Left lung (tissue), 10 donors: ENCODE results near the gene CCHCR1. TPM values are rescaled to one million over a fixed set of nuclear protein-coding genes. Genes with fewer than 3 reads are reported as not detected.

Source experiments
- ATAC-seq: fragments of 200-7000 bp; cut with Tn5 transposase; one replicate; pipeline ENCODE4 v1.9.1; 2020; ENCODE audit warnings: moderate library complexity
- DNase-seq, 4 donors: peaks; one replicate each; pipeline ENCODE4 v3.0.0-alpha.2; 2013 to 2020
- H3K27ac ChIP-seq, 2 donors: fragments of 200-600 bp; sonication (generic) in 1 of 2; one replicate each; pipeline versions ENCODE4 v1.5.0 to v1.8.0; 2020 to 2021
- H3K27me3 ChIP-seq, 2 donors: fragments of 200-600 bp; sonication (generic) in 1 of 2; one replicate each; pipeline versions ENCODE4 v1.5.0 to v1.8.0; 2020 to 2021
- H3K36me3 ChIP-seq, 2 donors: fragments of 200-600 bp; sonication (generic) in 1 of 2; one replicate each; pipeline versions ENCODE4 v1.5.0 to v1.8.0; 2020 to 2021
- H3K4me1 ChIP-seq, 2 donors: fragments of 200-600 bp; one replicate each; pipeline ENCODE4 v1.8.0; 2021
- H3K4me3 ChIP-seq, 2 donors: fragments of 200-600 bp; sonication (generic) in 1 of 2; one replicate each; pipeline versions ENCODE4 v1.5.0 to v1.8.0; 2020 to 2021; ENCODE audit warnings: mild to moderate bottlenecking in 1 of 2
- H3K9me3 ChIP-seq, 2 donors: fragments of 200-600 bp; sonication (generic) in 1 of 2; one replicate each; pipeline versions ENCODE4 v1.5.0 to v1.8.0; 2020 to 2021
- intact Hi-C, 2 donors: fragments of 100-400 bp; cut with DNase I; formaldehyde crosslinking; loops; one replicate each; pipeline versions ENCODE4 v1.11.2 to v1.14.2; 2022
- polyA plus RNA-seq, 6 donors: library from polyadenylated mRNA; unstranded; fragments of 120-200 nt; gene quantifications; one replicate each; pipeline ENCODE4 v1.2.1, GENCODE V29; 2013; ENCODE audit not compliant: insufficient read length in 6 of 6
- total RNA-seq, 2 donors: library from RNA; stranded (reverse); fragmentation: NEBNext Ultra II Directional; extraction: Animal tissue kit (Norgen Biotek cat#: 25700); gene quantifications; one replicate each; pipeline ENCODE4 v1.2.1, GENCODE V29; 2021
- TF ChIP-seq, protein P1 (sequence below), 2 donors: fragments of 200-600 bp; sonication (generic) in 1 of 2; IDR thresholded peaks; one replicate each; pipeline versions ENCODE4 v1.5.0 to v1.8.0; 2021; ENCODE audit warnings: antibody characterized with exemption in 2 of 2
- donor health status: DM: no; HTN: yes; CAD: no.
- donor health status: DM: no; HTN: no; CAD: no.

CCHCR1 gene
- total and polyA plus RNA-seq, 8 donors: 18.9 to 38.8 (median 35.1) TPM

DNA sequence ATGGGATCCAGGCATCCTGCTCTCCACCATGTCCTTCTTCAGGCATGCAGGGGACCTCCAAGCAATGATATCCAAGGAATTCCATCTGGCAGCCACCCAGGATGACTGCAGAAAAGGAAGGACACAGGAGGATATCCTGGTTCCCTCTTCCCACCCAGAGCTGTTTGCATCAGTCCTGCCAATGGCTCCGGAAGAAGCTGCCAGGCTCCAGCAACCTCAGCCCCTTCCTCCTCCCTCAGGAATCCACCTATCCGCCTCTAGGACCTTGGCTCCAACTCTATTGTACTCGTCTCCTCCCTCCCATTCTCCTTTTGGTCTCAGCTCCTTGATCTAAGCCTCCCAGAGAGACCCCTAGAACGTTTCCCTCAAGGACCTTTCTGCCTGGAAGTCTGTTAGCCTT lies 18.0 kb downstream of the CCHCR1 start:
- no peaks in the 10 kb centered on the region for H3K9me3 ChIP-seq
- H3K36me3 ChIP-seq: peaks cover 0 to 20% of the 10 kb centered on the region in 2 donors
- no peaks in the 10 kb centered on the region for H3K27me3 ChIP-seq
- no peak for ATAC-seq
- H3K27ac ChIP-seq: no peak overlapping the region
- TF ChIP-seq, protein P1, sequence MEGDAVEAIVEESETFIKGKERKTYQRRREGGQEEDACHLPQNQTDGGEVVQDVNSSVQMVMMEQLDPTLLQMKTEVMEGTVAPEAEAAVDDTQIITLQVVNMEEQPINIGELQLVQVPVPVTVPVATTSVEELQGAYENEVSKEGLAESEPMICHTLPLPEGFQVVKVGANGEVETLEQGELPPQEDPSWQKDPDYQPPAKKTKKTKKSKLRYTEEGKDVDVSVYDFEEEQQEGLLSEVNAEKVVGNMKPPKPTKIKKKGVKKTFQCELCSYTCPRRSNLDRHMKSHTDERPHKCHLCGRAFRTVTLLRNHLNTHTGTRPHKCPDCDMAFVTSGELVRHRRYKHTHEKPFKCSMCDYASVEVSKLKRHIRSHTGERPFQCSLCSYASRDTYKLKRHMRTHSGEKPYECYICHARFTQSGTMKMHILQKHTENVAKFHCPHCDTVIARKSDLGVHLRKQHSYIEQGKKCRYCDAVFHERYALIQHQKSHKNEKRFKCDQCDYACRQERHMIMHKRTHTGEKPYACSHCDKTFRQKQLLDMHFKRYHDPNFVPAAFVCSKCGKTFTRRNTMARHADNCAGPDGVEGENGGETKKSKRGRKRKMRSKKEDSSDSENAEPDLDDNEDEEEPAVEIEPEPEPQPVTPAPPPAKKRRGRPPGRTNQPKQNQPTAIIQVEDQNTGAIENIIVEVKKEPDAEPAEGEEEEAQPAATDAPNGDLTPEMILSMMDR (IDR thresholded peaks at IDR 0.05): no peak
- peaks cover 0 to 5% of the 10 kb centered on the region in 2 donors for H3K4me1 ChIP-seq
- no peak overlapping the region for H3K4me3 ChIP-seq
- DNase-seq: no peak
- intact Hi-C loops: loop anchor here (2.0 to 10.0 kb wide), 3 partner anchors 51 to 228 kb away; no protein-coding TSS in a partner anchor

DNA sequence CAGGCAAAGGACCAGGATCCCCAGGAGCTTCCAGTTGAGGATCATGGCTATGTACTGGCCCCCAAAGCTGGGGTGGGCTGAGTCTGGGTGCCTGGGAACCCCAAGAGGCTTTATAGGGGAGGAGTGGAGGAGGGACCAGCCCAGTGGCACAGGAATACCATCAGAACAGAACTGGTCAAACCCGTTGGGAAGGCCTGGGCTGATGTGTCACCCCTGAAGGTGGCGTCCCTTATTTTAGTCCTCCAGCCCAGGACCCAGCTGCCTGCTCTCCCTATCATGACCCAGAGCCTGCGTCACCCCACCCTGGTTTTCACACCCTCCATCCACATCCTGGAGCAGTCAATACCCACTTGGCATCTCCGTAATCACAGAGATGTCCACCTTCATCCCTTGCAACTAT lies 18.6 kb downstream of the CCHCR1 start, which contains the start of gene PSORS1C2:
PSORS1C2 (minus strand) TSS at position 85 of the 400 bp plus-strand sequence; CDS start at position 45, 40 bp downstream.
- DNase-seq: no peak
- no peak for ATAC-seq

DNA sequence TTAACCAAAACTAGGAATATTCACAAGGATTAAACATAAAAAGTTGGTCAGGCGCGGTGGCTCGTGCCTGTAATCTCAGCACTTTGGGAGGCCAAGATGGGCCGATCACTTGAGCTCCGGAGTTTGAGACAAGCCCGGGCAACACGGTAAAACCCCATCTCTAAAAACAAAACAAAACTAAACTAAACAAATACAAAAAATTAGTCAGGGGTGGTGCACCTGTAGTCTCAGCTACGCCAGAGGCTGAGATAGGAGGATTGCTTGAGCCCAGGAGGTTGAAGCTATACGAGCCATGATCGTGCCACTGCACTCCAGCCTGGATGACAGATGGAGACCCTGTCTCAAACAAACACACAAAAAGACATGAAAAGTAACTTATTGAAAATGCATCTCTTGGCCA lies 21.9 kb downstream of the CCHCR1 start:
- Histone ChIP-seq H3K27me3 (no peaks in the 10 kb centered on the region), H3K4me3 (no peak overlapping the region), H3K36me3 (no peaks in the 10 kb centered on the region), H3K4me1 (peaks cover 0 to 5% of the 10 kb centered on the region in 2 donors), H3K27ac (no peak overlapping the region), H3K9me3 (no peaks in the 10 kb centered on the region)
- ATAC-seq (no peak), DNase-seq (no peak)
- TF ChIP-seq, protein P1 (IDR thresholded peaks at IDR 0.05): no peak
- intact Hi-C loops: loop anchor here (5.0 to 10.0 kb wide), 2 partner anchors 59 to 232 kb away; no protein-coding TSS in a partner anchor

More for the DNA sequence above, 18.6 kb downstream of the CCHCR1 start, which contains the start of gene PSORS1C2:
- Histone ChIP-seq H3K27ac (no peak within 1 kb of the TSS), H3K27me3 (no peaks in the 10 kb centered on the region), H3K36me3 (peaks cover 0 to 14% of the 10 kb centered on the region in 2 donors), H3K9me3 (no peaks in the 10 kb centered on the region), H3K4me1 (peaks cover 0 to 5% of the 10 kb centered on the region in 2 donors), H3K4me3 (no peak within 1 kb of the TSS)
- intact Hi-C loops: loop anchor here (2.0 to 10.0 kb wide), 3 partner anchors 52 to 228 kb away; no protein-coding TSS in a partner anchor
- TF ChIP-seq, protein P1 (IDR thresholded peaks at IDR 0.05): no peak

DNA sequence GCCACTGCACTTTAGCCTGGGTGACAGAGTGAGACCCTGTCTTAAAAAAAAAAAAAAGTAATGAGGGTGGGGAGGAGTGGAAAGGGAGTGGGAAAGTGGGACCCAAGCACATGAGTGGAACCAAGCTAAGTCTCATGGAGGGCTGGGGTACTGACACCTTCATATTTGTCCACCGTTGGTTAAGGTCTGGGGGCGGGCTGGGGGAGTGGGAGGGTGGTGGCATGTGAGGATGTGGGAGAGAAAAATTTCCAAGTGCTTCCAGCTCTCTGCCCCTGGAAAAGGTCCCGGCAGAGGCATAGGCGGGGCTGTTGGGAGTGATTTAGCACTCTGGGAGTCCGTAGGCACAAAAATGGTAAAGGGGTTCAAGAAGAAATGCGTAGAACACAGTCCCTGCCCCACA lies 24.8 kb downstream of the CCHCR1 start:
- no peak for DNase-seq

DNA sequence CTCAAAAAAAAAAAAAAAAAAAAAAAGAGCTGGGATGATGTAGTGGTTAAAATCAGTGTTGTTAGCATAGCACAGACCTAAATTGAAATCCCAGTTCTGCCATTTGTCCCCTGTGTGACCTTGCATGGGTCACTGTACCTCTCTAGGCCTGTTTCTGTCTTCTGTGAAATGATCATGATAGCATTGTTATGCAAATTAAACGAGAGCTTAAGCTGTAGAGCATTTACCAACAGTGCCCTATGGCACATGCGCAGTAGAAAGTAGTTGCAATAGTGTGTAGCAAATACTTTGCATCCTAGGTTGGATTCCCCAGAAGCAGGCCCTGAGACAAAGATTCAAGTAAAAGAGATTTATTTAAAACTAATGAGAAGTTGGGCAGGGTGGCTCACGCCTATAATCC lies 26.0 kb downstream of the CCHCR1 start:
- no peak for ATAC-seq
- Histone ChIP-seq H3K4me1 (no peaks in the 10 kb centered on the region), H3K36me3 (no peaks in the 10 kb centered on the region), H3K27me3 (no peaks in the 10 kb centered on the region), H3K4me3 (no peak overlapping the region), H3K27ac (no peak overlapping the region), H3K9me3 (no peaks in the 10 kb centered on the region)
- TF ChIP-seq, protein P1 (IDR thresholded peaks at IDR 0.05): no peak
- DNase-seq: no peak
- intact Hi-C loops: loop anchor here in 1 of 2 donors (10.0 kb wide), 1 partner anchor 63 kb away; no protein-coding TSS in a partner anchor

More for the DNA sequence above, 24.8 kb downstream of the CCHCR1 start:
- no peaks in the 10 kb centered on the region for H3K36me3 ChIP-seq
- TF ChIP-seq, protein P1 (IDR thresholded peaks at IDR 0.05): no peak
- no peak overlapping the region for H3K4me3 ChIP-seq
- intact Hi-C loops: loop anchor here in 1 of 2 donors (10.0 kb wide), 1 partner anchor 62 kb away; no protein-coding TSS in a partner anchor
- no peak overlapping the region for H3K27ac ChIP-seq
- H3K27me3 ChIP-seq: no peaks in the 10 kb centered on the region
- H3K4me1 ChIP-seq: peaks cover 0 to 3% of the 10 kb centered on the region in 2 donors
- no peak for ATAC-seq
- H3K9me3 ChIP-seq: no peaks in the 10 kb centered on the region
